Ovary (tissue), 9 donors: Measurements from ENCODE around the gene SLC35D2. TPM values are rescaled to one million over a fixed set of nuclear protein-coding genes. Genes with fewer than 3 reads are reported as not detected.
"Not testable (repeated sequence)": the region's sequence is repeated elsewhere in the genome, so short reads cannot be mapped to it uniquely, and the experiment has no call there.

Experiments
- DNase-seq, 5 donors: peaks; one replicate each; pipeline ENCODE4 v3.0.0-alpha.2; 2019 to 2020
- H3K27ac ChIP-seq, 2 donors: fragments of 200-600 bp; one replicate each; pipeline versions ENCODE4 v1.5.1 to v1.8.0; 2019 to 2022
- H3K27me3 ChIP-seq: fragments of 200-600 bp; one replicate; pipeline ENCODE4 v1.8.0; 2022
- H3K36me3 ChIP-seq: fragments of 200-600 bp; sonication (generic); one replicate; pipeline ENCODE4 v1.5.1; 2019
- H3K4me1 ChIP-seq: one replicate; pipeline ENCODE4 v1.8.1; 2013; ENCODE audit warnings: mild to moderate bottlenecking, moderate library complexity; ENCODE audit not compliant: insufficient read depth
- H3K4me3 ChIP-seq: fragments of 200-600 bp; sonication (generic); one replicate; pipeline ENCODE4 v1.5.1; 2017
- H3K9me3 ChIP-seq, 2 donors: fragments of 200-600 bp in 1 of 2; sonication (generic) in 1 of 2; one replicate each; pipeline versions ENCODE4 v1.5.1 to v1.8.1; 2013 to 2019; ENCODE audit warnings: mild to moderate bottlenecking in 1 of 2, moderate library complexity in 1 of 2
- CTCF ChIP-seq, 3 donors: fragments of 450-650 bp in 2 of 3; fragments of 200-600 bp in 1 of 3; IDR thresholded peaks; one replicate each; pipeline versions ENCODE4 v1.5.1 to v1.8.0; 2016 to 2022; ENCODE audit warnings: antibody characterized with exemption in 3 of 3, mild to moderate bottlenecking in 1 of 3
- EP300 ChIP-seq: sonication (generic); formaldehyde crosslinking; IDR thresholded peaks from one replicate; pipeline ENCODE4 v1.6.1; 2017; ENCODE audit warnings: antibody characterized with exemption
- POLR2A ChIP-seq: fragments of 450-650 bp; IDR thresholded peaks from one replicate; pipeline ENCODE4 v1.6.1; 2017; ENCODE audit warnings: antibody characterized with exemption, mild to moderate bottlenecking, moderate library complexity
- WGBS, 3 donors: extraction: QIAGEN DNeasy Blood & Tissue Kit in 1 of 3; methylation state at CpG; one replicate each; pipeline versions ENCODE4 v1.1.5 to v1.1.7; 2013 to 2017; 5-methylcytosine and 5-hydroxymethylcytosine counted together
- intact Hi-C, 4 donors: fragments of 100-400 bp; cut with DNase I; formaldehyde crosslinking; loops; one replicate each; pipeline versions ENCODE4 v1.11.0 to v1.15.1; 2022 to 2023
- polyA plus RNA-seq, 2 donors: library from polyadenylated mRNA; stranded (reverse); fragments of 200-250 nt in 1 of 2; fragments of 350-450 nt in 1 of 2; fragmentation: Illumina TruSeq in 1 of 2; extraction: RNeasy Lipid Tissue Mini Kit (QIAGEN cat#74804) in 1 of 2; gene quantifications; one replicate each; pipeline ENCODE4 v1.2.3, GENCODE V29; 2013 to 2014
- total RNA-seq, 7 donors: library from RNA; depleted of rRNA in 2 of 7; stranded (reverse); fragments of >200 nt in 2 of 7; fragmentation: NEBNext Ultra II Directional in 3 of 7; extraction: Animal tissue kit (Norgen Biotek cat#: 25700) in 3 of 7; gene quantifications; one replicate each; pipeline versions ENCODE4 v1.1.0 to v1.2.4, GENCODE V29; 2016 to 2023
- donor health status: DM: no; HTN: no; CAD: no; lungs with moderate emphysema.
- donor health status: DM: no; HTN: no; CAD: no.
- donor health status: Bipolar disorder and iron deficiency.
- donor health status: DM: yes; HTN: yes; CAD: no.
- donor health status: DM: no; HTN: no; CAD: no.
- donor health status: DM: yes; HTN: yes; CAD: no.

The SLC35D2 gene
- total and polyA plus RNA-seq, 9 donors, result 22.1 to 36.1 (median 26.0) TPM

DNA sequence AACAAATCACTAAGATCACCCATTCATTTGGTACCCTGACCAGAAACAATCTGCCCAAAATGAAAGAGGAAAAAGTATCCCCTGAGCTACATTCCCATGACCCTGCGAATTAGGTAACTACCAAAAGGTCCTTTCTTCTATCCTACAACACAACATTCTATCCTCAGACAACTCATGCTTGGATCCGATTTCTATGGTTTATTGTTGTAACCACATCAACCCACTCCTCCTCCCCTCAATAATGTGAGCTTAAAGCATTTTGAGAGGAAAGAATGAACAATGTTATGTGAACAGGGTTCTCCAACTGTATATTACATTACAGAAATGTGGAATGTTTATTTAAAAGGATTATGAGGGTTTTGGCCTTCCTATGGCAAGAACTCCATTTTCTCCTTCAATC, 4.0 kb downstream of the SLC35D2 start:
- no peak overlapping the region for H3K4me3 ChIP-seq
- H3K4me1 ChIP-seq, result peaks cover 2% of the 10 kb centered on the region
- TF ChIP-seq POLR2A, result no peak
- no peaks in the 10 kb centered on the region for H3K36me3 ChIP-seq
- H3K9me3 ChIP-seq, result no peaks in the 10 kb centered on the region
- DNase-seq, result no peak
- H3K27me3 ChIP-seq, result no peaks in the 10 kb centered on the region
- 92 to 97% (median 92%) methylated on average over 2 of the region's 2 CpGs for WGBS, 3 donors
- intact Hi-C loops, result no loop called here
- H3K27ac ChIP-seq, result no peak overlapping the region

DNA sequence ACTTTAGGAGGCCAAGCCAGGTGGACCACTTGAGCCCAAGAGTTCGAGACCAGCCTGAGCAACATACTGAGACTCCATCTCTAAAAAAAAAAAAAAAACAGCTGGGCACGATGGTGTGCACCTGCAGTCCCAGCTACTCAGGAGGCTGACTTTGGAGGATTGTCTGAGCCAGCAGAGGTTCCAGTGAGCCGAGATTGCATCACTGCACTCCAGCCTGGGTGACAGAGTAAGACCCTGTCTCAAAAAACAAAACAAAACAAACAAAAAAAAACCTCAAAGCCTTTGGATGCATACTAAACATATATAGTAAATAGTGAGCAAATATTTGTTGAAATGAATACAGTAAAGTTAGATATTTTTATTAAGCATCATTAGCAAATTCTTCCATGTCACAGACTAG, 5.3 kb downstream of the SLC35D2 start:
- no peak for DNase-seq
- H3K9me3 ChIP-seq, result no peaks in the 10 kb centered on the region
- TF ChIP-seq EP300 (no peak), CTCF (IDR thresholded peaks at IDR 0.05) (no peak), POLR2A (no peak)
- no peaks in the 10 kb centered on the region for H3K4me1 ChIP-seq
- WGBS, 3 donors, result 89 to 97% (median 93%) methylated on average over 3 of the region's 3 CpGs
- H3K27me3 ChIP-seq, result no peaks in the 10 kb centered on the region
- no peak overlapping the region for H3K4me3 ChIP-seq
- no peak overlapping the region for H3K27ac ChIP-seq
- H3K36me3 ChIP-seq, result no peaks in the 10 kb centered on the region
- intact Hi-C loops, result no loop called here

DNA sequence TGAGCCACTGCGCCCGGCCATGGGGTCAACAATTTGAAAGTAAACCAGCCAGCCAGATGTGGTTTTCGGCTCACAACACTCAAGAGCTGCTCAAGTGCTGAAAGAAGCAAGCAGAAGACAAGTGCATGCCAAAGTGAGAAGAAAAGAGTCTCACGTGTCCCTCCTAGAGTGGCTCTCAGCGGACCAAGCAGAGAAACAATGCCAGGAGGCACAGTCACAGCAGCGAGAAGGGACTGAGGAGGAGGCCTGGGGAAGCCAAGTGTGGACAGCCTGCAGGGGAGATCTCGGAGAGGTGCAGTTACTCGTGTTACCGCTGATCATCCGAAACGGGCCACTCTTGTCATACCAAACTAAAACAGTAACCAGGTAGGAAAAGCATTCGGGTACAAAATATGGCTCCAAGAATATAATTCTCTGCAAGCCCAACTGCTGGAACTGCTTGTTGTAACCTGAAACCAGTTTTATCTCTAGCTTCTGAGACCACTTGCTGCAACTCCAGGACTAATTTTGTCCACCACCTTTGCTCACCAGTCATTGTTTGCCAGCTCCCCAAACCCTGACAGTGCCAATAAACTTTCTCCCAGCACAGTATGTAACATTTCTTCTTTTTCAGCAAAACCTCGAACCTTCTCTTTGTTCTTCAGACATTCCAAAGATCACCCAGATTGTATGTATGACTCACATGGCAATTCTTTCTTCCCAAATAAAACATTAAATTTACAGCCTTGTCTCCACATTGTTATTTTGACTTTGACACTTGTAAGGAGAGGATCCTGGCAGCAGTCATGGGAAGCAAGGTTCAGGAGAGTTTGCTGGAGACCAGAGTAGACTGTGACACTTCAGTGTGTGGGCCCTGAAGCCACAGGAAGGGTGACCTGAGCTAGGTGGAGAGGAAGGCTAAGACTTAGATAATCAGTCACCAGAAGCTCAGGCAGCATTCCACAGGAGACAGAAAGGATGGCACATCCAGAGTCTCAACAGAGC, 6.3 kb downstream of the SLC35D2 start:
- 70 to 72% (median 71%) methylated on average over 13 of the region's 13 CpGs for WGBS, 3 donors
- intact Hi-C loops, result no loop called here
- TF ChIP-seq POLR2A, result no peak
- TF ChIP-seq CTCF (IDR thresholded peaks at IDR 0.05), result no peak
- TF ChIP-seq EP300, result no peak
- H3K36me3 ChIP-seq, result no peaks in the 10 kb centered on the region
- no peak for DNase-seq
- H3K4me3 ChIP-seq, result no peak overlapping the region
- H3K4me1 ChIP-seq, result no peaks in the 10 kb centered on the region
- H3K27ac ChIP-seq, result no peak overlapping the region
- no peaks in the 10 kb centered on the region for H3K9me3 ChIP-seq
- no peaks in the 10 kb centered on the region for H3K27me3 ChIP-seq

GRCh38 chr9:96375507-96375906, 8.0 kb downstream of the SLC35D2 start:
- intact Hi-C loops, H3K4me3 ChIP-seq, H3K9me3 ChIP-seq, H3K27me3 ChIP-seq, H3K36me3 ChIP-seq, DNase-seq, H3K4me1 ChIP-seq, H3K27ac ChIP-seq: not testable (repeated sequence)
- 96 to 97% (median 96%) methylated on average over 6 of the region's 6 CpGs for WGBS, 3 donors

DNA sequence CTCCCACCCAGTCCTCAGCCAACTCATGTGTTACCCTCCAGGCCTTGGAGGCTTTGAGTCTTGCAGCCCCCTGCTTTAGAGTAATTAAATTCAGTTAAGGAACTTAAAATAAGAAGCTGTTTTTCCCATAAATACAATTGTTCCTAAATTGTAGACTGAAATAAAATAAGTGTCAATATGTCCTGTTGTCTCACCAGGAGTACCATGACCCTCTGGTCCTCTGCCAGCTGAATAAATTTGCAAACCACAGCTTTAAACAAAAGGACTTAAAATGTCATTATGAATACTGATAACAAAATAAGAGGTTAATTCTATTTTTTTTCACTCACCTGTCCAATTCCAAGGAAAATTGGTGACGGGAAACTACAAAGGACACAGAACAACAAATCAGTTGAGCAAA, 15.6 kb downstream of the SLC35D2 start:
- Histone ChIP-seq H3K36me3 (no peaks in the 10 kb centered on the region), H3K4me1 (no peaks in the 10 kb centered on the region), H3K27me3 (no peaks in the 10 kb centered on the region), H3K4me3 (no peak overlapping the region), H3K9me3 (no peaks in the 10 kb centered on the region), H3K27ac (no peak overlapping the region)
- no peak for DNase-seq
- intact Hi-C loops, result no loop called here
- no peak for TF ChIP-seq POLR2A
- TF ChIP-seq CTCF (IDR thresholded peaks at IDR 0.05), result no peak
- no peak for TF ChIP-seq EP300
- 96 to 100% (median 98%) methylated on average over 1 of the region's 1 CpG for WGBS, 3 donors
